Purkinje cell (primary cell): ENCODE measurements around the gene DCDC2C. TPM values are rescaled to one million over a fixed set of nuclear protein-coding genes. Genes with fewer than 3 reads are reported as not detected.

Source experiments
- polyA plus RNA-seq: library from polyadenylated mRNA; unstranded; fragments of >200 nt; fragmentation: Nextera tagmentation; gene quantifications from 2 replicates; pipeline ENCODE4 v1.2.1, GENCODE V29; 2014

Gene DCDC2C, protein sequence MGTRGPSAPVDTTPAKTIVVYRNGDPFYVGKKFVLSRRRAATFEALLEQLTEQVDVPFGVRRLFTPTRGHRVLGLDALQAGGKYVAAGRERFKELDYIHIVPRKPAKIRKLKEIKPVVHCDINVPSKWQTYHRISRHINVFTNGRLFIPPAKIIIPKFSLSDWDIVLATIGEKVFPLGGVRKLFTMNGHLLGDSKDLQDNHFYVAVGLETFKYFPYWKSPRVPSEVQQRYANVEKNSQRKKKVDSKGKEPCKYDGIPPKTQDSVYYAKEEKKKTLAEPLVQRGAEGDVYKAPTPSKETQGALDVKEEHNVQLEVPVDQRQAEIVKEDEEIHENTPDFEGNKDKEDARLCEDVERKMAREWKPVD
- polyA plus RNA-seq: not detected in 2 replicates

GRCh38 chr2:3703236-3703756 lies at the start of gene DCDC2C:
Gene DCDC2C (plus strand): TSS chr2:3703575. CDS start chr2:3703752, 177 bp downstream.

DNA sequence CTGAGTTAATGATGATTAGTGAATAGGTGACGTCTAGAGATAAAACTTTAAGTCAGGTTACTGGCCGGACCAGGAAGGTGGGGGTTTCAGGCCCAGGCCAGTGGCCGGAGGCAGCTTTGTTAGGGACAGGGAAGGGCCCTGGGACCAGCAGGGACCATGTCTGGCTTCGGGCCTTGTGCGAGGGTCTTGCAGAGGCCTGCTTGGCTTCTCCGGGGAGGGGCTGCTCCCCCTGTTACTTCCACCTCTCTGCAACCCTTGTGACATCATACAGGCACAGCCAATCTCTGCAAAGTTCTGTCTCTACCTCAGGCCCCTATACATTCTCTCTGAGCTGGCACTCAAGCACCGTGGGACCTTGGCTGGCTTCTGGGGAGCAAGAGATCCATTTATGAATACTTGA lies 45.5 kb upstream of the DCDC2C start, which contains the start of gene ALLC:
Gene ALLC (plus strand): TSS at position 320 of the 400 bp plus-strand sequence. CDS start 12,958 bp downstream, outside the sequence.

Other genes with a start within 250 kb of the DCDC2C start
- 17.0 and 28.9 TPM in 2 replicates for gene ADI1, start 184.0 kb upstream of the DCDC2C start, polyA plus RNA-seq
- gene RNASEH1, start 145.2 kb upstream of the DCDC2C start, polyA plus RNA-seq: 13.4 and 18.8 TPM in 2 replicates
- gene RPS7, start 128.3 kb upstream of the DCDC2C start, polyA plus RNA-seq: 591 and 595 TPM in 2 replicates
- gene COLEC11, start 108.5 kb upstream of the DCDC2C start, polyA plus RNA-seq: 28.0 and 46.8 TPM in 2 replicates
- gene ALLC, start 45.4 kb upstream of the DCDC2C start, polyA plus RNA-seq: 0.78 and 1.5 TPM in 2 replicates